ENCODE measurements around the gene CCDC74B.
"Not testable (repeated sequence)": the region's sequence is repeated elsewhere in the genome, so short reads cannot be mapped to it uniquely, and the experiment has no call there.

Gene CCDC74B

DNA sequence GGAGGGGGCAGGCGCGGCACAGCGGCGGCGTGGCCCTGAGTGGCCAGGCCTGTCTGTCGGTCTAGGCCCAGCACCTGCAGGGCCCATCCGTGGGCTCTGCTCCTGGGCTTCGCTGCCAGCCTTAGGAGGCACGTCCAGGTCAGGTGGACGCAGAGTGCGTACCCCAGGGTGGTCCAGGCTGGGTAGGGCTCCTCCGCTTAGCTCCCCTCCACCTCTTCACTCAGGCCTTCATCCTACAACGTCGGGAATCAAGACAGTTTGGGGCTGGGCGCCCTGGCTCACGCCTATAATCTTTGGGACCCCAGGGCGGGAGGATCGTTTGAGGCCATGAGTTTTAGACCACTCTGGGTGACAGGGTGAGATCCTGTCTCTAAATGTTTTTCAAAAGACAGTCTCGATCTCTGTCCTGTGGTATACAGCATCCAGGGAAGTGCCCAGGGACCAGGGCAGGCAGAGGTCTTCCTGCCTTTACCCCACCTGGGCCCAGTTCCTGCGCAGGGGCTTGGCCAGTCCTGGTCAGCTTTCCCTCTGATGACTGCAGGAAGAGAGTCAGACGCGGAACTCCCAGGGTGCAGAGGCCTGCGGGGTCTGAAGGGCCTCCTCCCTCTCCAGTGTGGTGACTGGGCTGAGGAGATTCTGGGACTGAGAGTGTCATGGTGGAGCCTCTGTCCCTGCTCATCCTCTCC, 38.1 kb upstream of the CCDC74B start:
- Histone ChIP-seq H3K4me3 (ENCODE audit: low read length in 2 of 2) (peak overlapping the region; percentile 54 to 70), H3K27ac (replicated peaks; ENCODE audit: low read length) (peak overlapping the region; percentile 79), H3K18ac (ENCODE audit: low read length) (peak overlapping the region; percentile 91), H2BK5ac (ENCODE audit: low read length) (peak overlapping the region; percentile 53), H3K9ac (ENCODE audit: low read depth, low read length, poor library complexity) (peak overlapping the region; percentile 60), H3K4me1 (ENCODE audit: control insufficient read depth in 2 of 2, insufficient read depth in 1 of 2, low read depth in 1 of 2, low read length in 2 of 2) (peaks cover 17 to 19% of the 10 kb centered on the region in 2 donors), H2AFZ (ENCODE audit: low read length) (peak overlapping the region; percentile 77), H3K4me2 (ENCODE audit: insufficient read depth, low read length, poor library complexity, severe bottlenecking) (peak overlapping the region; percentile 56), H3K36me3 (replicated peaks in 1 of 2; ENCODE audit: control insufficient read depth in 2 of 2, insufficient read depth in 2 of 2, low read length in 2 of 2) (peaks cover 6 to 27% of the 10 kb centered on the region in 2 donors)
- not testable (repeated sequence) for H3K14ac ChIP-seq (ENCODE audit: low read length); H4K8ac ChIP-seq (ENCODE audit: low read depth, low read length); H4K91ac ChIP-seq (ENCODE audit: low read depth, low read length, poor library complexity); H3K27me3 ChIP-seq (ENCODE audit: control insufficient read depth in 3 of 3, insufficient read depth in 3 of 3, low read depth in 1 of 3, low read length in 3 of 3); H2BK120ac ChIP-seq (ENCODE audit: low read depth, low read length); H3K9me3 ChIP-seq (replicated peaks in 1 of 2; ENCODE audit: control insufficient read depth in 2 of 2, insufficient read depth in 1 of 2, low read depth in 1 of 2, low read length in 2 of 2); DNase-seq (ENCODE audit: low spot score); H3K23ac ChIP-seq (ENCODE audit: low read depth, low read length, poor library complexity); H2BK15ac ChIP-seq (ENCODE audit: low read length); H2AK5ac ChIP-seq (ENCODE audit: low read depth, low read length); H3K4ac ChIP-seq (ENCODE audit: low read length); H3K79me1 ChIP-seq (ENCODE audit: low read depth, low read length); H2BK12ac ChIP-seq (ENCODE audit: low read length)
- no CpG with 5 or more reads among the region's 23 CpGs for WGBS, 2 donors (ENCODE audit: extremely low coverage in 2 of 2, insufficient read length in 2 of 2, insufficient replicate concordance in 1 of 2)

DNA sequence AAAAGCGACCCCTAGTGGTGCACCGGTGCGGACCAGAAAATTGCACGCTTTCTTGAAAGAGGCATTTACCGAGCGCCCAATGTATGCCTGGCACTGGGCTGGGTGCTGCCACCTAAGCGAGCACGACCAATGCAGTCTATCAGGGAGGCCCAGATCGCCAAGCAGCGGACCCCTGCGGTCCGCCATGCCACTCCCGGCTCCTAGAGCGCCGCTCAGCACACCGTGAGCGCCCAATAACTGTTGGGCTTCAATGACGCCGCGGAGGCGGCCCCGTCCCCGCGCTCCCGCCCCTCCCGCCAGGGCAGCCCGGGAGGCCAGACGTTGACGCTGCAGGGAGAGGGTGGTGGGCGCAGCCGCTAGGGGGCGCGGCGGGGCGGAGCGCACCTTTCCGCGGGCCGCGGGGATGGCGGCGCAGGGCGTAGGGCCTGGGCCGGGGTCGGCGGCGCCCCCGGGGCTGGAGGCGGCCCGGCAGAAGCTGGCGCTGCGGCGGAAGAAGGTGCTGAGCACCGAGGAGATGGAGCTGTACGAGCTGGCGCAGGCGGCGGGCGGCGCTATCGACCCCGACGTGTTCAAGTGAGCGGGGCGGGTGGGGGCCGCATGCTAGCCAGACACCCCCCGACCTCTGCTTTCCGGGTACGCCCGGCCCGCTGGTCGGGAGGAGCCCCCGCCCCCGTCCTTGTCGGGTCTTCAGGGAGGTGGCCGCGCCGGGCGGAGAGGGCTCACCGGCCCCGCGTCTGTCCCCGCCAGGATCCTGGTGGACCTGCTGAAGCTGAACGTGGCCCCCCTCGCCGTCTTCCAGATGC, 37.2 kb upstream of the CCDC74B start, which contains the start of gene MZT2B:
Gene MZT2B, plus strand, starts transcription at position 383 of the 803 bp plus-strand sequence. Its CDS starts 21 bp downstream, at position 404.
- H3K18ac ChIP-seq (ENCODE audit: low read length): peak within 1 kb of the TSS; percentile 98
- peak within 1 kb of the TSS; percentile 96 to 99 for H3K4me3 ChIP-seq (ENCODE audit: low read length in 2 of 2)
- not testable (repeated sequence) for H3K27me3 ChIP-seq (ENCODE audit: control insufficient read depth in 3 of 3, insufficient read depth in 3 of 3, low read depth in 1 of 3, low read length in 3 of 3); H3K4ac ChIP-seq (ENCODE audit: low read length); H2BK12ac ChIP-seq (ENCODE audit: low read length); H2AK5ac ChIP-seq (ENCODE audit: low read depth, low read length); H3K79me1 ChIP-seq (ENCODE audit: low read depth, low read length); H2BK15ac ChIP-seq (ENCODE audit: low read length); H3K9me3 ChIP-seq (replicated peaks in 1 of 2; ENCODE audit: control insufficient read depth in 2 of 2, insufficient read depth in 1 of 2, low read depth in 1 of 2, low read length in 2 of 2); H2BK120ac ChIP-seq (ENCODE audit: low read depth, low read length); H4K91ac ChIP-seq (ENCODE audit: low read depth, low read length, poor library complexity)
- WGBS, 2 donors (ENCODE audit: extremely low coverage in 2 of 2, insufficient read length in 2 of 2, insufficient replicate concordance in 1 of 2): no CpG with 5 or more reads among the region's 86 CpGs
- H3K4me2 ChIP-seq (ENCODE audit: insufficient read depth, low read length, poor library complexity, severe bottlenecking): peak within 1 kb of the TSS; percentile 77
- peak within 1 kb of the TSS; percentile 56 for H3K14ac ChIP-seq (ENCODE audit: low read length)
- peak; percentile 84 for DNase-seq (ENCODE audit: low spot score)
- H3K4me1 ChIP-seq (ENCODE audit: control insufficient read depth in 2 of 2, insufficient read depth in 1 of 2, low read depth in 1 of 2, low read length in 2 of 2): peaks cover 17 to 19% of the 10 kb centered on the region in 2 donors
- H3K9ac ChIP-seq (ENCODE audit: low read depth, low read length, poor library complexity): peak within 1 kb of the TSS; percentile 90
- H2AFZ ChIP-seq (ENCODE audit: low read length): peak within 1 kb of the TSS; percentile 97
- H3K27ac ChIP-seq (replicated peaks; ENCODE audit: low read length): peak within 1 kb of the TSS; percentile 75
- H2BK5ac ChIP-seq (ENCODE audit: low read length): peak within 1 kb of the TSS; percentile 53
- H3K23ac ChIP-seq (ENCODE audit: low read depth, low read length, poor library complexity): peak within 1 kb of the TSS; percentile 89
- peak within 1 kb of the TSS; percentile 82 for H4K8ac ChIP-seq (ENCODE audit: low read depth, low read length)
- H3K36me3 ChIP-seq (replicated peaks in 1 of 2; ENCODE audit: control insufficient read depth in 2 of 2, insufficient read depth in 2 of 2, low read length in 2 of 2): peaks cover 6 to 29% of the 10 kb centered on the region in 2 donors

DNA sequence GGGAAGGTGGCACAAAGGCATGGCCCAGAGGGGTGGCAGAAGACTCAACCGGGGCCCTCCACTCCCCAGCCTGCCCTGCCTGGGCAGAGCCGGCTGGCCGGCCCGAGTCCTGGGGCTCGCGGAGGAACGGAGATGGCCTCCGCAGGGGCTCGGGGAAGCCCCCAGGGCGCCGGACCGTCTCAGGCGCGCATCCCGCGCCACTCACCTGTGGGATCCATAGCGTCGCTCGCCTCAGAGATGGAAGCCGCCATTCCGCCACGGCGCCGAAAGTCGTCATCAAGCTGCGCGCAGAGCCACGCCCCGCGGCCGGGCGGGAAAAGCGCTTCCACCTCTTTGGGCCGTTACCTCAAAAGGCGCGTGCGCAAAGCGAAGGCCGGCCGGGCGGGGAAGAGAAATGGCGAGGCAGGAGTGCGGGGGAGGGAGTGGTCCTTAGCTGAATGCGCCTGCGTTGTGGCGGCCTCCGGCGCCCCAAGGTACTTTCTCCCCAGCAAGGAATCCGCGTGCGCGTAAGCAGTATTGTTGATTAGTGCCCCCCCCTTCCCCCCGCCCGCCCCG, 36.5 kb upstream of the CCDC74B start, which contains the start of gene SMPD4:
Gene SMPD4, minus strand, starts transcription at position 278 of the 555 bp plus-strand sequence. CDS start 5,010 bp downstream, outside the sequence.
- Histone ChIP-seq H2BK12ac (ENCODE audit: low read length) (no peak within 1 kb of the TSS), H3K4ac (ENCODE audit: low read length) (no peak within 1 kb of the TSS), H3K36me3 (replicated peaks in 1 of 2; ENCODE audit: control insufficient read depth in 2 of 2, insufficient read depth in 2 of 2, low read length in 2 of 2) (peaks cover 5 to 30% of the 10 kb centered on the region in 2 donors), H3K14ac (ENCODE audit: low read length) (peak within 1 kb of the TSS; percentile 56), H3K4me2 (ENCODE audit: insufficient read depth, low read length, poor library complexity, severe bottlenecking) (peak within 1 kb of the TSS; percentile 77), H3K4me1 (ENCODE audit: control insufficient read depth in 2 of 2, insufficient read depth in 1 of 2, low read depth in 1 of 2, low read length in 2 of 2) (peaks cover 17 to 19% of the 10 kb centered on the region in 2 donors), H3K79me1 (ENCODE audit: low read depth, low read length) (peaks cover 4% of the 10 kb centered on the region), H3K27ac (replicated peaks; ENCODE audit: low read length) (peak within 1 kb of the TSS; percentile 75), H3K4me3 (ENCODE audit: low read length in 2 of 2) (peak within 1 kb of the TSS; percentile 96 to 99), H2BK15ac (ENCODE audit: low read length) (no peak within 1 kb of the TSS), H2BK120ac (ENCODE audit: low read depth, low read length) (no peak within 1 kb of the TSS), H2AFZ (ENCODE audit: low read length) (peak within 1 kb of the TSS; percentile 97), H3K9ac (ENCODE audit: low read depth, low read length, poor library complexity) (peak within 1 kb of the TSS; percentile 90), H4K91ac (ENCODE audit: low read depth, low read length, poor library complexity) (no peak within 1 kb of the TSS), H3K23ac (ENCODE audit: low read depth, low read length, poor library complexity) (peak within 1 kb of the TSS; percentile 89), H2BK5ac (ENCODE audit: low read length) (peak within 1 kb of the TSS; percentile 53), H4K8ac (ENCODE audit: low read depth, low read length) (peak within 1 kb of the TSS; percentile 82), H3K27me3 (ENCODE audit: control insufficient read depth in 3 of 3, insufficient read depth in 3 of 3, low read depth in 1 of 3, low read length in 3 of 3) (no peaks in the 10 kb centered on the region), H3K18ac (ENCODE audit: low read length) (peak within 1 kb of the TSS; percentile 98), H2AK5ac (ENCODE audit: low read depth, low read length) (no peak within 1 kb of the TSS), H3K9me3 (replicated peaks in 1 of 2; ENCODE audit: control insufficient read depth in 2 of 2, insufficient read depth in 1 of 2, low read depth in 1 of 2, low read length in 2 of 2) (no peaks in the 10 kb centered on the region)
- WGBS, 2 donors (ENCODE audit: extremely low coverage in 2 of 2, insufficient read length in 2 of 2, insufficient replicate concordance in 1 of 2): no CpG with 5 or more reads among the region's 55 CpGs
- DNase-seq (ENCODE audit: low spot score): peak; percentile 94
